GM12891 (cell line): ENCODE data around the gene GPHB5.

ENCODE experiments used
- DNase-seq: peaks from one replicate; pipeline ENCODE4 v3.0.0; 2011; ENCODE audit warnings: low spot score; ENCODE audit not compliant: insufficient read length
- FAIRE-seq: peaks from 2 replicates; lab custom pipeline; 2011; peaks lifted over from hg19 to GRCh38; lab: Jason Lieb, UNC
- PAX5 ChIP-seq: IDR thresholded peaks from 2 replicates; pipeline ENCODE4 v1.6.1; 2011; ENCODE audit warnings: low read length, moderate library complexity, mild to moderate bottlenecking; ENCODE audit not compliant: insufficient read depth, severe bottlenecking
- POLR2A ChIP-seq: IDR thresholded peaks from 2 replicates; pipeline ENCODE4 v1.6.1; 2011; ENCODE audit warnings: low read depth, low read length, control low read depth
- POLR2AphosphoS5 ChIP-seq: IDR thresholded peaks from 2 replicates; pipeline ENCODE4 v1.6.1; 2011; ENCODE audit warnings: low read depth, low read length, control low read depth
- POU2F2 ChIP-seq: IDR thresholded peaks from 2 replicates; pipeline ENCODE4 v1.6.1; 2011; ENCODE audit warnings: low read depth, mild to moderate bottlenecking, control low read depth, low read length, moderate library complexity
- SPI1 ChIP-seq: IDR thresholded peaks from 2 replicates; pipeline ENCODE4 v1.6.1; 2011; ENCODE audit warnings: low read depth, low read length, control low read depth
- TAF1 ChIP-seq: IDR thresholded peaks from 2 replicates; pipeline ENCODE4 v1.6.1; 2011; ENCODE audit warnings: low read depth, low read length, control low read depth

Gene GPHB5

GRCh38 chr14:63277591-63278183 lies 41.0 kb downstream of the GPHB5 start:
- no peak for DNase-seq
- TF ChIP-seq POLR2A (no peak), SPI1 (no peak), POLR2AphosphoS5 (no peak)
- no peak for FAIRE-seq

DNA sequence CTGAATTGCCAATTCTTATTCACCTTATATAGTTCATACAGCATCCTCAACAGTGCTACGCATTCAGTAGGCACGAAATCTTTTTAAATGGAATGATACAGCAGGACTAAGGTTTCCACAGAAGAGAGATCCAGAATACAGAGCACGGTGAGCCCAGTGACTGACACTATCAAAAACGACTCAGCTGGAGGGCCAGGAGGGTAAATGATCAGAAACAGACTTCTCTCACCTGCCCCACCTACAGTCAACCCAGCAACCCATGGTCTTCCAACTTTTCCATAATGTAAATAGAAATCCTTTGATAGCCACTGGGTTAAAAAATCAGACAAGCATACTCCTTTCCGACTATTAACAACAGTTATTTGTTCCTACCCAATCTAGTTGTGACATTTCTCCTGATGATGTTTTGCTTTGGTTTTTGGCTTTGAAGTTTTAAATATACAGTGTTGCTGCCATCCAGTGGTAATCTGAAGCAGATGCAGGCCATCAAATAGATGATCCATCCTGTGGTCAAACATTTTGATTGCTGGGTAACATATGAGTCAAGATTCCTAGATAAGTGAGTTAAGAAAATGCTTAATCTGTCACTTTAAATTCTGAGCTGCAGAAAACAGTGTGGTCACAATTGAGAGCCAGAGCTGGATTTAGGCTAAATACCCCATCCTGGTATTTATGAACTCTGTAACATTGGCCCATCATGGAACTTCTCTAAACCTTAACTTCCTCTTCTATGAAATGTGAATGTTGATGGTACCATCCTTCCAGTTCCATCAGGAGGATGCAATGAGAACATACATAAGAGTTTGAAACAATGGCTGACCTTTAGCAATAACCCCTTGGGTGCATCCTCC lies 42.0 kb downstream of the GPHB5 start:
- FAIRE-seq, result peak; percentile 84
- DNase-seq, result peak; percentile 18

DNA sequence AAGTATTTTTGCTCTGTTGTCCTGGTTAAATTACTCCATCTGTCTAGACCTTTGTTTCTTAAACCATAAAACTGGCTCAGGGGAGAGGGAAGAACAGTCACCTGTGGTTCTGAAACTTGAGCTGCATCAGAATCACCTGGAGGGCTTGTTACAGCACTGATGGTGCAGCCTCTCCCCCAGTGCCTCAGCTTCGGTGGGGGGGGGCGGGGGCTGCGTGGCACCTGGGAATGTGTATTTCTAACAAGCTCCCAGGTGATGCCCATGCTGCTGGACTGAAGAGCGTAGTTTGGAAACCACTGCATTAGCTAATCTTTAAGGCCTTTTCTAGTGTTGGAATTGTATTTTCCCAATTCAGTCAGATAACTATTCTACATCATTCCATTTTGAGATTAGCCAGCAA lies 42.7 kb downstream of the GPHB5 start:
- FAIRE-seq (no peak), DNase-seq (no peak)
- no peak for TF ChIP-seq PAX5
- TF ChIP-seq POU2F2, result no peak
- no peak for TF ChIP-seq SPI1
- no peak for TF ChIP-seq POLR2A
- no peak for TF ChIP-seq TAF1
- no peak for TF ChIP-seq POLR2AphosphoS5

More for the DNA sequence above, 42.0 kb downstream of the GPHB5 start:
- TF ChIP-seq POLR2AphosphoS5, result no peak

GRCh38 chr14:63275611-63276010 lies 43.1 kb downstream of the GPHB5 start:
- TF ChIP-seq POLR2AphosphoS5 (no peak), SPI1 (no peak), POU2F2 (no peak), POLR2A (no peak), TAF1 (no peak), PAX5 (no peak)
- no peak for DNase-seq
- FAIRE-seq, result no peak

- TF ChIP-seq SPI1 (no peak), POLR2AphosphoS5 (no peak), PAX5 (no peak), POU2F2 (no peak), POLR2A (no peak), TAF1 (no peak)
- no peak for FAIRE-seq
- DNase-seq, result no peak
Measured at GRCh38 chr14:63273717-63274655, 44.7 kb downstream of the GPHB5 start.

DNA sequence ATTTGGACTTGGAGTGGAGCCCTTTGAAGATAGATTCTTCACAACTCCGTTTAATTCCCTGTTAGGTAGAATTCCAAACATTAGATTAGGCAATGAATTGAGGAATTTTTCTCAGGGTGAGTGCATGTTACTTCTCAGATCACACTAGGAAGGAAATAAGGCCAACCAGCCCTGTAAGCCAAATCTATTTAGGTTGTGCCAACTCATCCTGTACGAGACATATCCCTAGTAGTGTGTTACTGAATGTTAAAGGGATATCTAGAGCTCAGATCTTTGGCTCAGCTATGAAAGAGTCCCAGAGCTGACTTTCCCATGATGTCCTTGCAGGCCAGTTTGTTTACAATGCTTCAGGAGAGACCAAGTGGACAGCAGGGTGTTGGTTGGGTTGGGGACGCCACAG lies 45.6 kb downstream of the GPHB5 start:
- TF ChIP-seq PAX5, result no peak
- TF ChIP-seq POU2F2, result no peak
- TF ChIP-seq POLR2A, result no peak
- no peak for TF ChIP-seq TAF1
- no peak for TF ChIP-seq SPI1
- no peak for TF ChIP-seq POLR2AphosphoS5
- FAIRE-seq (no peak), DNase-seq (no peak)

GRCh38 chr14:63269561-63270225 lies 49.0 kb downstream of the GPHB5 start:
- TF ChIP-seq POLR2AphosphoS5 (no peak), POLR2A (no peak), TAF1 (no peak), POU2F2 (no peak), SPI1 (no peak), PAX5 (no peak)
- no peak for FAIRE-seq
- DNase-seq, result no peak

- DNase-seq (no peak), FAIRE-seq (no peak)
Measured at GRCh38 chr14:63268771-63269170, 50.0 kb downstream of the GPHB5 start.

More at GRCh38 chr14:63268771-63269170, 50.0 kb downstream of the GPHB5 start:
- no peak for TF ChIP-seq TAF1
- TF ChIP-seq POLR2AphosphoS5, result no peak
- TF ChIP-seq POU2F2, result no peak
- no peak for TF ChIP-seq PAX5
- no peak for TF ChIP-seq POLR2A
- TF ChIP-seq SPI1, result no peak
